NCI-H82 treated with DMSO at 0.1 percent for 48 hours (cell line): ENCODE results near the gene SIRT6.
"Not testable (repeated sequence)": the region's sequence is repeated elsewhere in the genome, so short reads cannot be mapped to it uniquely, and the experiment has no call there.

Experiments used
- DNase-seq: peaks from one replicate; lab custom pipeline; 2025; ENCODE audit not compliant: unreplicated experiment; lab: John Stamatoyannopoulos, UW

Gene SIRT6

DNA sequence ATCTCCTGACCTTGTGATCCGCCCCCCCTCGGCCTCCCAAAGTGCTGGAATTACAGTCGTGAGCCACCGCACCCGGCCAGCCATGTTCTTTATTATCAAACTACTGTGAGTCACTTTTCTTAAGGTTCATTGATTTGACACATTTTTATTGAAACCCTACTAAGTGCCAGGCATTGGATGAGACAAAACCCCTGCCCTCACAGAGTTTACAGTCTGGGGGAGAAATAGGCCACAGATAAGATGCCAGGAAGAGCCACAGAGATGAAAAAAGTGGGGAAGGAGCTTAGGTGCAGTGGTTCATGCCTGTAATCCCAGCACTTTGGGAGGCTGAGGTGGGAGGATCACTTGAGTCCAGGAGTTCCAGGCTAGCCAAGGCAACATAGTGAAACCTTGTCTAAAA, 43.9 kb downstream of the SIRT6 start:
- DNase-seq = no peak

DNA sequence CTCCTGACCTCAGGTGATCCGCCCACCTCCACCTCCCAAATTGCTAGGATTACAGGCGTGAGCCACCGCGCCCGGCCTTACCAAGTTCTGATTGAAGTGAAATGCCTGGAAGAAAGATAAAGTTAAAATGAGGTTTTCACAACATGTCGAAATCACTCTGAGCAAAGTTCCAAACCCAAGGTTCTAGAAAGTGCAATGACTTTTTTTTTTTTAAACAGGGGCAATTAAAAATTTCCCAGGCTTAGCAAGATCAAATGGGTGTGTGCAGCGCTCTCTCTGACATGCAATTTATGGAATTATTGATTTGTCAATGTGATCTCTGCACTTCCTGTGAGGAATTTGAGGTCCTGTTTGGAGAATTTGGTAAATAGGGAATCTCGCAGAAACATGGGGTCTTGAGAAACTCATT, 45.7 kb downstream of the SIRT6 start:
- no peak for DNase-seq

DNA sequence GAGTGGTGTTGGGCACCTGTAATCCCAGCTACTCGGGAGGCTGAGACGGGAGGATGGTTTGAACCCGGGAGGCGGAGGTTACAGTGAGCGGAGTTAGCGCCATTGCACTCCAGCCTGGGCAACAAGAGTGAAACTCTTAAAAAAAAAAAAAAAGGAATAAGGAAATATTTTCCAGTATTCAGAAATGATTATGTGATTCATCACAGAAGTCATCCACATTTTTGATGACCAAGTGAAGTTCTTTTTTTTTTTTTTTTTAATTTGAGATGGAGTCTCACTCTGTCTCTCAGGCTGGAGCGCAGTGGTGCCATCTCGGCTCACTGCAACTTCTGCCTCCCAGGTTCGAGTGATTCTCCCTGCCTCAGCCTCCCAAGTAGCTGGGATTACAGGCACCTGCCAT, 47.0 kb downstream of the SIRT6 start:
- not testable (repeated sequence) for DNase-seq

DNA sequence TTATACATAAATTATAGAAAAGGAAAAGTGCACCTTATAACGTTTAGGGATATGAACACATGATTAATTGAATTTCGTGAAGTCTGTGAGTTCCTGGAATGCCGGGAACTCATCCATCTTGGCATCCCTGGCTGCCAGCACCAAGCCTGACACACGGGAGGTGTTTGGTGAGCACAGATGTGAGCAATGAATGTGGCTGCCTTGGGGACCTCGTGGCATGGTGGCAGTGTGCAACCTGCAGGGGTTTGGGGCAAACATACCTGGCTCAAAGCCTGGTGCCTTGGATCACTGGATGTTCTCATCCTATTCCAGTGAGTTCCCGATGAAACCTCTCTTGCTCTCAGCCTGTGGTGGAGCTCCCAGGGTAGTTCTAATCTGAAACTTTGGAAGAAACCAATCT, 48.0 kb downstream of the SIRT6 start:
- DNase-seq = no peak

DNA sequence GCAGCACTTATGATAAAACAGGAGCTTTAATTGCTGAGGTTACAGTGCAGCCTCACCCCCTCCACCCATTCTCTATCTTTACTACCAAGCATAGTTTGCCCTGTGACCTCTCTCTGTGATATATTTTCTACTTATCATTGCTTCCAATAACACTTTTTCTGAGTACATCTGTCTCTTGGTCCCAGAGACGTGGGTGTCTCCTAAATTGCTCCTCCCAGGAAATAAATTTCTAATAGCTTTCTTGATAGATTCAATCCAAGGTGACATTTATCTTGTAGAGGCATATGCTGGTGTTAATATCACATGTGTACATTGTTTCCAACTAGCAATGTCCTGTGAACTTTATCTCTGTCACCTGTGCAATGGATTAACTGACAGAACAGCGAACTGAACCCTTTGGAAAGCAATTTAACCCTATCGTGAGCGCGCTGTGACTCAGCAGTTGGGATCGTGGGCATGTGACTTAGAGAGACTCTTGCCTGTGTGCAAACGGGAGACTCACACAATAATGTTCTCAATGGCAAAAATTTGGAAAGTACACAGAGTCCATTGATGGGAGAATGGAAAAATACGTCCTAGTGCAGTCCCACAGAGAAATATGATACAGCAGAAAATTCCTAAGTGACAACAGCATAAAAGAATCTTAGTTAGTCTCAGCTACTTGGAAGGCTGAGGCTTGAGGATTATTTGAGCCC, 51.5 kb downstream of the SIRT6 start:
- no peak for DNase-seq

DNA sequence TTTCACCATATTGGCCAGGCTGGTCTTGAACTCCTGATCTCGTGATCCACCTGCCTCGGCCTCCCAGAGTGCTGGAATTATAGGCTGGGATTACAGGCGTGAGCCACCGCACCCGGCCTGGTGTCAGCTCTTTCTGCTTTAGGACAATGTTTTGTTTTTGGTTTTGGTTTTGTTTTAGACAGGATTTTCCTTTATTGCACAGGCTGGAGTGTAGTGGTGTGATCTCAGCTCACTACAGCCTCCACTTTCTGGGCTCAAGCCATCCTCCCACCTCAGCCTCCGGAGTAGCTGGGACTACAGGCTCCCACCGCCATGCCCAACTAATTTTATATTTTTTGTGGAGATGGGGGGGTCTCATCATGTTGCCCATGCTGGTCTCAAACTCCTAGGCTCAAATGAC, 53.3 kb downstream of the SIRT6 start:
- DNase-seq = not testable (repeated sequence)

DNA sequence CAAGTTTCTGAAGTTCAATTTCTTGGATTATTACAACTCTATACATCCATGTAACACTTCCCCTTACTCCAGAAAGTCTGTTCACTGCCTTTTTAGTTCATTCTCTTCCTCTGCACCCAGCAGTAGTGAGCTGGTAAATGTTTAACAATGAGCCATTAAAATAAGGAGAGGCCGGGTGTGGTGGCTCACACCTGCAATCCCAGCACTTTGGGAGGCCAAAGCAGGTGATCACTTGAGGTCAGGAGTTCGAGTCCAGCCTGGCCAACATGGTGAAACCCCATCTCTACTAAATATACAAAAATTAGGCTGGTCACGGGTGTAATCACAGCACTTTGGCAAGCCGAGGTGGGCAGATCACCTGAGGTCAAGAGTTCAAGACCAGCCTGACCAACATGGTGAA, 55.0 kb downstream of the SIRT6 start:
- DNase-seq = not testable (repeated sequence)

DNA sequence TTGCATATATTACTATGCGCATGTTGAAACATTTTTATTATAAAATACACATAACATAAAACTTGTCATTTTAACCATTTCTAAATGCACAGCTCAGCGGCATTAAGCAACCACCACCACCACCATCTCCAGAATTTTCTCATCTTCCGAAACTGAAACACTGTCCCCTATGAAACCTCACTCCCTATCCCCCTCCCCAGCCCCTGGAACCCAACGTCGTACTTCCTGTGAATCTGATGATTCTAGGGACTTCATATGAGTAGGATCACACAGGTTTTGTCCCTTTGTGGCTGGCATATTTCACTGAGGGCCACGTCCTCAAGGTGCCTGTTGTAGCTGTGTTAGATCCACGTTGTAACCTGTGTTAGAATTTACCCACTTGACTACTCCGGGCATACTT, 57.7 kb downstream of the SIRT6 start:
- no peak for DNase-seq
